IMR-90 (cell line): Measurements from ENCODE around the gene ST6GALNAC3. TPM values are rescaled to one million over a fixed set of nuclear protein-coding genes. Genes with fewer than 3 reads are reported as not detected.

Experiments used
- ATAC-seq: fragments of 200-7000 bp; cut with Tn5 transposase; 2 replicates; pipeline ENCODE4 v1.9.1; 2020; ENCODE audit warnings: low read depth, mild to moderate bottlenecking, moderate library complexity
- BruUV-seq: library from RNA; stranded (reverse); fragments of 400-500 nt; replicated peaks from 2 replicates; lab custom pipeline; 2021; lab: Mats Ljungman, UMichigan
- CTCF ChIA-PET: fragments of 300-600 bp; formaldehyde crosslinking; extraction: SDS; loops from one replicate; lab custom pipeline; 2021; ENCODE audit warnings: antibody characterized with exemption; lab: Yijun Ruan, JAX
- POLR2A ChIA-PET: fragments of 300-600 bp; sonication (Branson Sonifier 250); formaldehyde crosslinking; loops from one replicate; lab custom pipeline; 2022; ENCODE audit warnings: antibody characterized with exemption; ENCODE audit not compliant: unreplicated experiment; lab: Charles Lee
- DNase-seq: peaks from one replicate; pipeline ENCODE4 v3.0.0; 2013
- H2AFZ ChIP-seq: replicated peaks from 2 replicates; pipeline ENCODE3; 2013; ENCODE audit warnings: low read length, mild to moderate bottlenecking; ENCODE audit not compliant: poor library complexity
- H2AK5ac ChIP-seq: 2 replicates; pipeline ENCODE4 v1.6.1; 2013; ENCODE audit warnings: low read depth, low read length, inconsistent platforms
- H2AK9ac ChIP-seq: replicated peaks from 2 replicates; pipeline ENCODE3; 2013; ENCODE audit warnings: mild to moderate bottlenecking, low read depth, low read length, moderate library complexity; ENCODE audit not compliant: poor library complexity
- H2BK120ac ChIP-seq: 2 replicates; pipeline ENCODE4 v1.6.1; 2013; ENCODE audit warnings: low read depth, low read length, inconsistent platforms
- H2BK15ac ChIP-seq: 3 replicates; pipeline ENCODE4 v1.6.1; 2013; ENCODE audit warnings: low read depth, low read length, inconsistent platforms
- H2BK20ac ChIP-seq: 2 replicates; pipeline ENCODE4 v1.6.1; 2013; ENCODE audit warnings: low read depth, mild to moderate bottlenecking, inconsistent platforms, low read length, moderate library complexity
- H2BK5ac ChIP-seq: 2 replicates; pipeline ENCODE4 v1.6.1; 2013; ENCODE audit warnings: mild to moderate bottlenecking, low read depth, low read length, inconsistent platforms; ENCODE audit not compliant: poor library complexity, severe bottlenecking
- H3K14ac ChIP-seq: replicated peaks from 2 replicates; pipeline ENCODE4 v1.6.1; 2013; ENCODE audit warnings: low read depth, low read length, inconsistent platforms
- H3K18ac ChIP-seq: 2 replicates; pipeline ENCODE4 v1.6.1; 2013; ENCODE audit warnings: low read depth, low read length, control low read depth
- H3K23ac ChIP-seq: 2 replicates; pipeline ENCODE4 v1.6.1; 2013; ENCODE audit warnings: low read depth, low read length, inconsistent platforms
- H3K27ac ChIP-seq: 2 replicates; pipeline ENCODE4 v1.5.1; 2013; ENCODE audit warnings: mild to moderate bottlenecking, control low read depth, low read length; ENCODE audit not compliant: insufficient read depth
- H3K27me3 ChIP-seq: 2 replicates; pipeline ENCODE4 v1.6.1; 2013; ENCODE audit warnings: low read length; ENCODE audit not compliant: control insufficient read depth, insufficient read depth
- H3K36me3 ChIP-seq: 2 replicates; pipeline ENCODE4 v1.6.1; 2013; ENCODE audit warnings: low read length, mixed read lengths; ENCODE audit not compliant: control insufficient read depth, insufficient read depth
- H3K4ac ChIP-seq: 2 replicates; pipeline ENCODE4 v1.6.1; 2013; ENCODE audit warnings: low read depth, low read length, inconsistent platforms
- H3K4me1 ChIP-seq: 2 replicates; pipeline ENCODE4 v1.6.1; 2013; ENCODE audit warnings: low read length, mixed read lengths; ENCODE audit not compliant: control insufficient read depth, insufficient read depth
- H3K4me2 ChIP-seq: 2 replicates; pipeline ENCODE4 v1.6.1; 2013; ENCODE audit warnings: low read depth, mild to moderate bottlenecking, control low read depth, low read length, moderate library complexity
- H3K4me3 ChIP-seq: 2 replicates; pipeline ENCODE4 v1.5.1; 2013; ENCODE audit warnings: low read depth, mild to moderate bottlenecking, control low read depth, low read length, moderate library complexity; ENCODE audit not compliant: insufficient read depth
- H3K56ac ChIP-seq: 2 replicates; pipeline ENCODE4 v1.6.1; 2013; ENCODE audit warnings: low read length, inconsistent platforms; ENCODE audit not compliant: insufficient read depth; ENCODE audit errors: extremely low read depth
- H3K79me1 ChIP-seq, 2 experiments: 2 replicates each; pipeline ENCODE4 v1.6.1; 2013; ENCODE audit warnings: low read length in 2 of 2, inconsistent platforms in 1 of 2, low read depth in 1 of 2
- H3K9ac ChIP-seq: 2 replicates; pipeline ENCODE4 v1.6.1; 2013; ENCODE audit warnings: low read depth, low read length, control low read depth
- H3K9me1 ChIP-seq: 2 replicates; pipeline ENCODE4 v1.6.1; 2013; ENCODE audit warnings: low read length, inconsistent platforms; ENCODE audit not compliant: insufficient read depth
- H3K9me3 ChIP-seq: 2 replicates; pipeline ENCODE4 v1.6.1; 2013; ENCODE audit warnings: low read length; ENCODE audit not compliant: control insufficient read depth, insufficient read depth
- H4K20me1 ChIP-seq: 2 replicates; pipeline ENCODE4 v1.6.1; 2013; ENCODE audit warnings: low read length, inconsistent platforms; ENCODE audit not compliant: insufficient read depth
- H4K5ac ChIP-seq: 2 replicates; pipeline ENCODE4 v1.6.1; 2013; ENCODE audit warnings: mild to moderate bottlenecking, low read depth, low read length, control low read depth
- H4K8ac ChIP-seq, 2 experiments: 2 replicates each; pipeline ENCODE4 v1.6.1; 2013; ENCODE audit warnings: low read depth in 2 of 2, low read length in 2 of 2, control low read depth in 1 of 2, inconsistent platforms in 1 of 2
- H4K91ac ChIP-seq: 2 replicates; pipeline ENCODE4 v1.6.1; 2013; ENCODE audit warnings: low read depth, low read length, inconsistent platforms; ENCODE audit not compliant: insufficient read depth
- FOS ChIP-seq: fragments of 150-350 bp; IDR thresholded peaks from 2 replicates; pipeline ENCODE4 v1.6.1; 2016; ENCODE audit warnings: low read depth, low read length
- RFX5 ChIP-seq: IDR thresholded peaks from 2 replicates; pipeline ENCODE4 v1.8.0; 2012; ENCODE audit warnings: low read depth, mild to moderate bottlenecking, low read length, moderate library complexity
- WGBS, 2 experiments: methylation state at CpG; one replicate each; pipeline versions ENCODE4 v1.1.5 to v1.1.7; 2013; ENCODE audit warnings: missing lambda C conversion rate in 2 of 2; ENCODE audit not compliant: insufficient read length in 1 of 2; ENCODE audit errors: extremely low coverage in 2 of 2; 5-methylcytosine and 5-hydroxymethylcytosine counted together
- dilution Hi-C: fragments of 300-500 bp; cut with HindIII; formaldehyde crosslinking; loops from one replicate; pipeline ENCODE4 v1.14.3; 2018; ENCODE audit warnings: low sequenced_read_pairs; ENCODE audit not compliant: unreplicated experiment
- in situ Hi-C: fragments of 300-500 bp; cut with MboI; formaldehyde crosslinking; loops from 3 replicates; pipeline ENCODE4 v1.14.3; 2019; ENCODE audit warnings: low sequenced_read_pairs, inconsistent platforms, mixed read lengths
- intact Hi-C: fragments of 100-400 bp; cut with micrococcal nuclease; formaldehyde crosslinking; loops from 2 replicates; pipeline ENCODE4 v1.10.0; 2022
- polyA plus RNA-seq, 3 experiments: library from polyadenylated mRNA; depleted of rRNA; stranded (reverse); fragments of >200 nt; gene quantifications; 2 replicates each; pipeline ENCODE4 v1.2.3, GENCODE V29; 2012; ENCODE audit warnings: low replicate concordance in 1 of 3
- total RNA-seq: library from RNA; depleted of rRNA; stranded (reverse); fragments of >200 nt; gene quantifications from 2 replicates; pipeline ENCODE4 v1.2.3, GENCODE V29; 2012
- TF ChIP-seq, protein P1 (sequence below): conservative IDR thresholded peaks from 2 replicates; pipeline ENCODE4 v1.5.1; 2012; ENCODE audit warnings: mild to moderate bottlenecking, low read depth, low read length, improper control_type of control experiment

Gene ST6GALNAC3
- total and polyA plus RNA-seq, 2 of the 4 experiments (the other 2 are of a cell fraction), result 0.65 to 1.3 TPM

DNA sequence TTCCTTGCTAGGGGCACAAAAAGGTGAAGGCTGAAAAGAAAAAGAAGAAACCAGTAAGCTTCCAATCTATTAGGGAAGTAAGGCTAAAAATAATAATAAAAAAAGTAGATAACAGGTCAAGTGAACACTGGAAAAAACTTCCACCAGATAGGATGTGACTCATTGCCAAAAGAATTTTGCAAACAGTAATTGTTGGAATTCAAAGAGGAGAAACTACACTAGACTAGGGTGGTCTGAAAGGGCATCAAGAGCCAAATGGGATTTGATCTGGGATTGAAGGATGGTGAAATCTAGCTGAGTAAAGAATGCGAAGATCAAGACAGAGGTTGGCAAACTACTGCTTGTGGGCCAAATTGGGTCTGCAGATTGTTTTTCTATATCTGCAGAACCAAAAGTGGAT is 6.0 kb upstream of the ST6GALNAC3 start:
- H3K4me1 ChIP-seq, result peaks cover 4% of the 10 kb centered on the region
- TF ChIP-seq FOS (0 out of 2 replicates have a peak, but pooled peaks have one; percentile 16), RFX5 (no peak)
- TF ChIP-seq, protein P1, sequence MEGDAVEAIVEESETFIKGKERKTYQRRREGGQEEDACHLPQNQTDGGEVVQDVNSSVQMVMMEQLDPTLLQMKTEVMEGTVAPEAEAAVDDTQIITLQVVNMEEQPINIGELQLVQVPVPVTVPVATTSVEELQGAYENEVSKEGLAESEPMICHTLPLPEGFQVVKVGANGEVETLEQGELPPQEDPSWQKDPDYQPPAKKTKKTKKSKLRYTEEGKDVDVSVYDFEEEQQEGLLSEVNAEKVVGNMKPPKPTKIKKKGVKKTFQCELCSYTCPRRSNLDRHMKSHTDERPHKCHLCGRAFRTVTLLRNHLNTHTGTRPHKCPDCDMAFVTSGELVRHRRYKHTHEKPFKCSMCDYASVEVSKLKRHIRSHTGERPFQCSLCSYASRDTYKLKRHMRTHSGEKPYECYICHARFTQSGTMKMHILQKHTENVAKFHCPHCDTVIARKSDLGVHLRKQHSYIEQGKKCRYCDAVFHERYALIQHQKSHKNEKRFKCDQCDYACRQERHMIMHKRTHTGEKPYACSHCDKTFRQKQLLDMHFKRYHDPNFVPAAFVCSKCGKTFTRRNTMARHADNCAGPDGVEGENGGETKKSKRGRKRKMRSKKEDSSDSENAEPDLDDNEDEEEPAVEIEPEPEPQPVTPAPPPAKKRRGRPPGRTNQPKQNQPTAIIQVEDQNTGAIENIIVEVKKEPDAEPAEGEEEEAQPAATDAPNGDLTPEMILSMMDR, result no peak
- H3K9me3 ChIP-seq, result no peaks in the 10 kb centered on the region
- H3K36me3 ChIP-seq, result no peaks in the 10 kb centered on the region
- H2AK5ac ChIP-seq, result no peak overlapping the region
- H2BK5ac ChIP-seq, result peak overlapping the region; percentile 74
- H3K23ac ChIP-seq, result no peak overlapping the region
- H3K4me2 ChIP-seq, result peak overlapping the region; percentile 60; the same call in 1 of the 2 replicates
- no peak overlapping the region; a peak in 1 of 4 replicates for H4K8ac ChIP-seq
- H3K9me1 ChIP-seq, result peaks cover 3% of the 10 kb centered on the region; the same call in 1 of the 2 replicates
- no TSS peak for BruUV-seq
- peak overlapping the region; percentile 68; the same call in 1 of the 2 replicates for H2BK120ac ChIP-seq
- H3K4ac ChIP-seq, result no peak overlapping the region
- WGBS, 2 experiments, result no CpG with 5 or more reads among the region's 1 CpG
- no peak overlapping the region for H2AFZ ChIP-seq
- H3K4me3 ChIP-seq, result no peak overlapping the region
- intact Hi-C loops, result no loop called here
- POLR2A ChIA-PET, result no interaction called here
- no peak overlapping the region for H3K9ac ChIP-seq
- dilution Hi-C loops, result no loop called here
- H4K5ac ChIP-seq, result no peak overlapping the region
- CTCF ChIA-PET, result interaction anchor here (1.2 kb wide), 1 partner anchor 10 kb away, joined by 3 read pairs; no protein-coding TSS in a partner anchor
- H3K18ac ChIP-seq, result no peak overlapping the region
- ATAC-seq (peak; percentile 78), DNase-seq (peak; percentile 52)
- no peak overlapping the region for H3K56ac ChIP-seq
- H4K91ac ChIP-seq, result no peak overlapping the region
- H3K27me3 ChIP-seq, result no peaks in the 10 kb centered on the region
- no peak overlapping the region for H2AK9ac ChIP-seq
- H2BK20ac ChIP-seq, result peak overlapping the region; percentile 63; the same call in 1 of the 2 replicates
- no peak overlapping the region for H3K14ac ChIP-seq
- no peaks in the 10 kb centered on the region for H3K79me1 ChIP-seq
- H3K27ac ChIP-seq, result no peak overlapping the region
- H2BK15ac ChIP-seq, result no peak overlapping the region; the same call in 2 of the 3 replicates
- in situ Hi-C loops, result no loop called here
- H4K20me1 ChIP-seq, result no peaks in the 10 kb centered on the region
